Astrocyte (in vitro differentiated cells and primary cell): ENCODE measurements around the gene PPIA. TPM values are rescaled to one million over a fixed set of nuclear protein-coding genes. Genes with fewer than 3 reads are reported as not detected.

Source experiments
- DNase-seq: peaks from one replicate; pipeline ENCODE4 v3.0.0-alpha.2; 2010; ENCODE audit warnings: low read depth
- FAIRE-seq: peaks from 2 replicates; lab custom pipeline; 2011; peaks lifted over from hg19 to GRCh38; lab: Jason Lieb, UNC
- H2AFZ ChIP-seq: 2 replicates; pipeline ENCODE4 v1.6.0; 2012; ENCODE audit warnings: low read depth, low read length, inconsistent platforms
- H3K27ac ChIP-seq: 2 replicates; pipeline ENCODE4 v1.5.1; 2011; ENCODE audit warnings: low read depth, low read length, inconsistent platforms
- H3K27me3 ChIP-seq: 2 replicates; pipeline ENCODE4 v1.6.0; 2011; ENCODE audit warnings: low read length, inconsistent platforms; ENCODE audit not compliant: insufficient read depth
- H3K36me3 ChIP-seq: 2 replicates; pipeline ENCODE4 v1.5.1; 2011; ENCODE audit warnings: low read length, inconsistent platforms; ENCODE audit not compliant: insufficient read depth
- H3K4me1 ChIP-seq: 2 replicates; pipeline ENCODE4 v1.5.1; 2011; ENCODE audit warnings: low read length, inconsistent platforms; ENCODE audit not compliant: insufficient read depth
- H3K4me2 ChIP-seq: 2 replicates; pipeline ENCODE4 v1.6.0; 2012; ENCODE audit warnings: low read length, inconsistent platforms
- H3K4me3 ChIP-seq: 2 replicates; pipeline ENCODE4 v1.5.1; 2011; ENCODE audit warnings: low read depth, mild to moderate bottlenecking, low read length, inconsistent platforms; ENCODE audit not compliant: insufficient read depth
- H3K79me2 ChIP-seq: 2 replicates; pipeline ENCODE4 v1.6.0; 2012; ENCODE audit warnings: mild to moderate bottlenecking, low read length, inconsistent platforms; ENCODE audit not compliant: insufficient read depth
- H3K9ac ChIP-seq: 2 replicates; pipeline ENCODE4 v1.6.0; 2012; ENCODE audit warnings: mild to moderate bottlenecking, low read length, inconsistent platforms
- H3K9me3 ChIP-seq: 2 replicates; pipeline ENCODE4 v1.5.1; 2012; ENCODE audit warnings: low read depth, mild to moderate bottlenecking, low read length, inconsistent platforms; ENCODE audit not compliant: insufficient read depth
- H4K20me1 ChIP-seq: 2 replicates; pipeline ENCODE4 v1.6.0; 2012; ENCODE audit warnings: low read length, inconsistent platforms; ENCODE audit not compliant: insufficient read depth
- H3K27ac Mint-ChIP-seq: one replicate; pipeline ENCODE4 v1.8.0; 2021; ENCODE audit warnings: mild to moderate bottlenecking, mixed read lengths; ENCODE audit not compliant: unreplicated experiment
- H3K27me3 Mint-ChIP-seq: one replicate; pipeline ENCODE4 v1.8.0; 2021; ENCODE audit warnings: low read depth, mixed read lengths; ENCODE audit not compliant: unreplicated experiment
- H3K36me3 Mint-ChIP-seq: one replicate; pipeline ENCODE4 v1.8.0; 2021; ENCODE audit warnings: low read depth, mixed read lengths; ENCODE audit not compliant: unreplicated experiment
- H3K4me1 Mint-ChIP-seq: one replicate; pipeline ENCODE4 v1.8.0; 2021; ENCODE audit warnings: low read depth, mixed read lengths; ENCODE audit not compliant: unreplicated experiment
- H3K4me3 Mint-ChIP-seq: one replicate; pipeline ENCODE4 v1.8.0; 2021; ENCODE audit warnings: mild to moderate bottlenecking, moderate library complexity, mixed read lengths; ENCODE audit not compliant: unreplicated experiment
- H3K9me3 Mint-ChIP-seq: one replicate; pipeline ENCODE4 v1.8.0; 2021; ENCODE audit warnings: mild to moderate bottlenecking, mixed read lengths; ENCODE audit not compliant: unreplicated experiment
- CTCF ChIP-seq: IDR thresholded peaks from 2 replicates; pipeline ENCODE4 v1.5.1; 2011; ENCODE audit warnings: low read depth, mild to moderate bottlenecking, inconsistent platforms, low read length, moderate library complexity; ENCODE audit not compliant: insufficient read depth
- EZH2 ChIP-seq: IDR thresholded peaks from 2 replicates; pipeline ENCODE4 v1.6.1; 2012; ENCODE audit warnings: mild to moderate bottlenecking, low read length, inconsistent platforms; ENCODE audit not compliant: insufficient read depth
- total RNA-seq: library from RNA; stranded (reverse); gene quantifications from 2 replicates; pipeline ENCODE4 v1.2.1, GENCODE V29; 2021

The PPIA gene
- total RNA-seq, 1 donor from 2014 or later, result 1,628 TPM

GRCh38 chr7:44762726-44763522 is 33.6 kb upstream of the PPIA start:
- Histone ChIP-seq H2AFZ (no peak overlapping the region), H3K27me3 (no peaks in the 10 kb centered on the region), H3K4me2 (no peak overlapping the region), H3K79me2 (no peaks in the 10 kb centered on the region), H4K20me1 (peaks cover 8% of the 10 kb centered on the region), H3K36me3 (peaks cover 12% of the 10 kb centered on the region), H3K9me3 (no peaks in the 10 kb centered on the region), H3K9ac (no peak overlapping the region), H3K4me3 (no peak overlapping the region), H3K4me1 (peaks cover 2% of the 10 kb centered on the region), H3K27ac (no peak overlapping the region)
- H3K4me1 Mint-ChIP-seq, result no peaks in the 10 kb centered on the region
- H3K36me3 Mint-ChIP-seq, result peaks cover 20% of the 10 kb centered on the region
- DNase-seq (no peak), FAIRE-seq (no peak)
- H3K27me3 Mint-ChIP-seq, result no peaks in the 10 kb centered on the region
- H3K9me3 Mint-ChIP-seq, result no peaks in the 10 kb centered on the region
- H3K4me3 Mint-ChIP-seq, result no peak overlapping the region
- H3K27ac Mint-ChIP-seq, result no peak overlapping the region
- TF ChIP-seq CTCF (no peak), EZH2 (no peak)

- Histone ChIP-seq H3K36me3 (peaks cover 12% of the 10 kb centered on the region), H3K4me2 (no peak overlapping the region), H3K4me1 (peaks cover 12% of the 10 kb centered on the region), H3K79me2 (no peaks in the 10 kb centered on the region), H3K27ac (no peak overlapping the region), H4K20me1 (peaks cover 13% of the 10 kb centered on the region), H3K4me3 (no peak overlapping the region), H3K9me3 (no peaks in the 10 kb centered on the region), H3K27me3 (no peaks in the 10 kb centered on the region), H2AFZ (no peak overlapping the region), H3K9ac (no peak overlapping the region)
- peaks cover 3% of the 10 kb centered on the region for H3K4me1 Mint-ChIP-seq
- H3K36me3 Mint-ChIP-seq, result peaks cover 22% of the 10 kb centered on the region
- no peak overlapping the region for H3K4me3 Mint-ChIP-seq
- H3K27me3 Mint-ChIP-seq, result no peaks in the 10 kb centered on the region
- no peak for FAIRE-seq
- no peak for DNase-seq
- TF ChIP-seq EZH2, result no peak
- no peaks in the 10 kb centered on the region for H3K9me3 Mint-ChIP-seq
- no peak overlapping the region for H3K27ac Mint-ChIP-seq
Measured at GRCh38 chr7:44764081-44764480, 32.4 kb upstream of the PPIA start.

- TF ChIP-seq CTCF (no peak), EZH2 (no peak)
- Mint-ChIP-seq H3K36me3 (peaks cover 22% of the 10 kb centered on the region), H3K9me3 (no peaks in the 10 kb centered on the region), H3K27me3 (no peaks in the 10 kb centered on the region), H3K4me1 (peaks cover 11% of the 10 kb centered on the region), H3K27ac (no peak overlapping the region), H3K4me3 (no peak overlapping the region)
- FAIRE-seq (no peak), DNase-seq (no peak)
- Histone ChIP-seq H2AFZ (no peak overlapping the region), H3K27ac (no peak overlapping the region), H3K9ac (no peak overlapping the region), H3K4me1 (peaks cover 20% of the 10 kb centered on the region), H3K27me3 (no peaks in the 10 kb centered on the region), H3K36me3 (peaks cover 12% of the 10 kb centered on the region), H4K20me1 (peaks cover 15% of the 10 kb centered on the region), H3K4me2 (no peak overlapping the region), H3K9me3 (no peaks in the 10 kb centered on the region), H3K4me3 (no peak overlapping the region), H3K79me2 (no peaks in the 10 kb centered on the region)
Measured at GRCh38 chr7:44764665-44765578, 31.6 kb upstream of the PPIA start.
